ENCODE measurements around the gene VOPP1.
"Not testable (repeated sequence)": the region's sequence is repeated elsewhere in the genome, so short reads cannot be mapped to it uniquely, and the experiment has no call there.

Gene VOPP1

GRCh38 chr7:55572378-55573233 is at the start of gene VOPP1:
Gene VOPP1 (minus strand): TSS chr7:55572502. CDS start chr7:55572324, 178 bp downstream.
- DNase-seq (ENCODE audit: low read depth in 2 of 2): peak; percentile 39 to 52

- DNase-seq (ENCODE audit: low read depth in 2 of 2): no peak
These were observed 46.6 kb upstream of the VOPP1 start for GRCh38 chr7:55618913-55619312.

- DNase-seq (ENCODE audit: low read depth in 2 of 2): not testable (repeated sequence)
These were observed 42.2 kb upstream of the VOPP1 start for GRCh38 chr7:55614365-55615064.

GRCh38 chr7:55609726-55610125 is 37.4 kb upstream of the VOPP1 start:
- not testable (repeated sequence) for DNase-seq (ENCODE audit: low read depth in 2 of 2)

GRCh38 chr7:55605661-55606060 is 33.4 kb upstream of the VOPP1 start:
- DNase-seq (ENCODE audit: low read depth in 2 of 2): not testable (repeated sequence)

GRCh38 chr7:55597944-55598499 is 25.7 kb upstream of the VOPP1 start:
- DNase-seq (ENCODE audit: low read depth in 2 of 2): not testable (repeated sequence)

GRCh38 chr7:55597214-55597739 is 25.0 kb upstream of the VOPP1 start:
- DNase-seq (ENCODE audit: low read depth in 2 of 2): not testable (repeated sequence)

GRCh38 chr7:55595511-55595910 is 23.2 kb upstream of the VOPP1 start:
- DNase-seq (ENCODE audit: low read depth in 2 of 2): no peak

- DNase-seq (ENCODE audit: low read depth in 2 of 2): no peak
These were observed 22.6 kb upstream of the VOPP1 start for GRCh38 chr7:55594870-55595269.

GRCh38 chr7:55594414-55594813 is 22.1 kb upstream of the VOPP1 start:
- no peak for DNase-seq (ENCODE audit: low read depth in 2 of 2)

- DNase-seq (ENCODE audit: low read depth in 2 of 2): peak; percentile 68 to 84
These were observed 21.4 kb upstream of the VOPP1 start for GRCh38 chr7:55593515-55594318.

GRCh38 chr7:55593172-55593514 is 20.8 kb upstream of the VOPP1 start:
- DNase-seq (ENCODE audit: low read depth in 2 of 2): no peak

- DNase-seq (ENCODE audit: low read depth in 2 of 2): no peak
These were observed 20.2 kb upstream of the VOPP1 start for GRCh38 chr7:55592492-55592891.

- DNase-seq (ENCODE audit: low read depth in 2 of 2): no peak
These were observed 19.1 kb upstream of the VOPP1 start for GRCh38 chr7:55591282-55591931.

GRCh38 chr7:55590517-55591281 is 18.4 kb upstream of the VOPP1 start:
- DNase-seq (ENCODE audit: low read depth in 2 of 2): no peak

GRCh38 chr7:55589905-55590304 is 17.6 kb upstream of the VOPP1 start:
- no peak for DNase-seq (ENCODE audit: low read depth in 2 of 2)

- no peak for DNase-seq (ENCODE audit: low read depth in 2 of 2)
These were observed 16.8 kb upstream of the VOPP1 start for GRCh38 chr7:55588976-55589604.

- no peak for DNase-seq (ENCODE audit: low read depth in 2 of 2)
These were observed 16.0 kb upstream of the VOPP1 start for GRCh38 chr7:55588379-55588699.

GRCh38 chr7:55587687-55588378 is 15.5 kb upstream of the VOPP1 start:
- DNase-seq (ENCODE audit: low read depth in 2 of 2): no peak
